Measurements from ENCODE around the gene C1QL1. TPM values are rescaled to one million over a fixed set of nuclear protein-coding genes. Genes with fewer than 3 reads are reported as not detected.

C1QL1 gene
- polyA plus RNA-seq, 1 donor from 2014 or later, result not detected

- peak overlapping the region in 1 of 3 donors; percentile 33 for H3K27ac Mint-ChIP-seq
- H3K36me3 Mint-ChIP-seq, result no peaks in the 10 kb centered on the region
- peaks cover 6 to 11% (median 9%) of the 10 kb centered on the region in 3 donors for H3K4me1 Mint-ChIP-seq
- H3K9me3 Mint-ChIP-seq, result no peaks in the 10 kb centered on the region
- H3K4me3 Mint-ChIP-seq, result peak overlapping the region in 1 of 4 donors; percentile 86
- peaks cover 10% of the 10 kb centered on the region for H3K27me3 Mint-ChIP-seq
These were observed 46.8 kb downstream of the C1QL1 start for GRCh38 chr17:44921122-44921882.

GRCh38 chr17:44920565-44920940, 47.5 kb downstream of the C1QL1 start:
- H3K27ac Mint-ChIP-seq, result no peak overlapping the region
- peaks cover 10% of the 10 kb centered on the region for H3K27me3 Mint-ChIP-seq
- peaks cover 6 to 11% (median 9%) of the 10 kb centered on the region in 3 donors for H3K4me1 Mint-ChIP-seq
- no peaks in the 10 kb centered on the region for H3K9me3 Mint-ChIP-seq
- H3K36me3 Mint-ChIP-seq, result no peaks in the 10 kb centered on the region
- peak overlapping the region in 1 of 4 donors; percentile 86 for H3K4me3 Mint-ChIP-seq

- Mint-ChIP-seq H3K27ac (peak overlapping the region in 1 of 3 donors; percentile 80), H3K27me3 (peaks cover 10% of the 10 kb centered on the region), H3K4me1 (peaks cover 6 to 11% (median 9%) of the 10 kb centered on the region in 3 donors)
These were observed 48.1 kb downstream of the C1QL1 start for GRCh38 chr17:44919885-44920564.

GRCh38 chr17:44919411-44919810, 48.7 kb downstream of the C1QL1 start:
- H3K4me3 Mint-ChIP-seq, result no peak overlapping the region
- H3K27ac Mint-ChIP-seq, result peak overlapping the region in 1 of 3 donors; percentile 80

More at GRCh38 chr17:44919885-44920564, 48.1 kb downstream of the C1QL1 start:
- Mint-ChIP-seq H3K9me3 (no peaks in the 10 kb centered on the region), H3K36me3 (no peaks in the 10 kb centered on the region), H3K4me3 (peak overlapping the region in 1 of 4 donors; percentile 86)

GRCh38 chr17:44918006-44918405, 50.1 kb downstream of the C1QL1 start:
- no peak overlapping the region for H3K4me3 Mint-ChIP-seq

More at GRCh38 chr17:44919411-44919810, 48.7 kb downstream of the C1QL1 start:
- H3K4me1 Mint-ChIP-seq, result peaks cover 6 to 11% (median 9%) of the 10 kb centered on the region in 3 donors
- peaks cover 11% of the 10 kb centered on the region for H3K27me3 Mint-ChIP-seq
- no peaks in the 10 kb centered on the region for H3K9me3 Mint-ChIP-seq
- H3K36me3 Mint-ChIP-seq, result no peaks in the 10 kb centered on the region

GRCh38 chr17:44917456-44917855, 50.6 kb downstream of the C1QL1 start:
- no peaks in the 10 kb centered on the region for H3K9me3 Mint-ChIP-seq
- H3K27me3 Mint-ChIP-seq, result peaks cover 19% of the 10 kb centered on the region
- H3K27ac Mint-ChIP-seq, result no peak overlapping the region
- H3K4me3 Mint-ChIP-seq, result no peak overlapping the region
- H3K36me3 Mint-ChIP-seq, result no peaks in the 10 kb centered on the region
- peaks cover 8 to 11% (median 11%) of the 10 kb centered on the region in 3 donors for H3K4me1 Mint-ChIP-seq

More at GRCh38 chr17:44918006-44918405, 50.1 kb downstream of the C1QL1 start:
- H3K4me1 Mint-ChIP-seq, result peaks cover 8 to 11% (median 11%) of the 10 kb centered on the region in 3 donors
- H3K27ac Mint-ChIP-seq, result no peak overlapping the region
- no peaks in the 10 kb centered on the region for H3K36me3 Mint-ChIP-seq
- H3K9me3 Mint-ChIP-seq, result no peaks in the 10 kb centered on the region
- peaks cover 17% of the 10 kb centered on the region for H3K27me3 Mint-ChIP-seq

GRCh38 chr17:44916781-44917241, 51.3 kb downstream of the C1QL1 start:
- H3K27ac Mint-ChIP-seq, result peak overlapping the region in 1 of 3 donors; percentile 5
- no peaks in the 10 kb centered on the region for H3K36me3 Mint-ChIP-seq
- peak overlapping the region in 1 of 4 donors; percentile 39 for H3K4me3 Mint-ChIP-seq
- H3K27me3 Mint-ChIP-seq, result peaks cover 25% of the 10 kb centered on the region
- peaks cover 8 to 11% (median 11%) of the 10 kb centered on the region in 3 donors for H3K4me1 Mint-ChIP-seq
- H3K9me3 Mint-ChIP-seq, result no peaks in the 10 kb centered on the region

GRCh38 chr17:44915862-44916780, 52.0 kb downstream of the C1QL1 start:
- peaks cover 8 to 12% (median 11%) of the 10 kb centered on the region in 3 donors for H3K4me1 Mint-ChIP-seq
- H3K36me3 Mint-ChIP-seq, result no peaks in the 10 kb centered on the region
- no peak overlapping the region for H3K4me3 Mint-ChIP-seq
- peak overlapping the region in 1 of 3 donors; percentile 67 for H3K27ac Mint-ChIP-seq
- no peaks in the 10 kb centered on the region for H3K9me3 Mint-ChIP-seq
- peaks cover 26% of the 10 kb centered on the region for H3K27me3 Mint-ChIP-seq

GRCh38 chr17:44915321-44915726, 52.8 kb downstream of the C1QL1 start, which contains the start of gene GFAP:
Gene GFAP, minus strand, starts transcription at chr17:44915500. Its CDS starts 14 bp downstream, at chr17:44915486.
- peaks cover 4 to 10% (median 8%) of the 10 kb centered on the region in 3 donors for H3K4me1 Mint-ChIP-seq
- H3K9me3 Mint-ChIP-seq, result no peaks in the 10 kb centered on the region
- H3K4me3 Mint-ChIP-seq, result no peak within 1 kb of the TSS
- H3K27ac Mint-ChIP-seq, result peak within 1 kb of the TSS in 1 of 3 donors; percentile 67
- H3K27me3 Mint-ChIP-seq, result peaks cover 30% of the 10 kb centered on the region
- H3K36me3 Mint-ChIP-seq, result no peaks in the 10 kb centered on the region

- peaks cover 34% of the 10 kb centered on the region for H3K27me3 Mint-ChIP-seq
- H3K4me1 Mint-ChIP-seq, result peaks cover 0 to 6% (median 4%) of the 10 kb centered on the region in 3 donors
- H3K27ac Mint-ChIP-seq, result no peak overlapping the region
- no peaks in the 10 kb centered on the region for H3K36me3 Mint-ChIP-seq
- no peak overlapping the region for H3K4me3 Mint-ChIP-seq
- H3K9me3 Mint-ChIP-seq, result no peaks in the 10 kb centered on the region
These were observed 53.3 kb downstream of the C1QL1 start for GRCh38 chr17:44914698-44915271.

- Mint-ChIP-seq H3K36me3 (no peaks in the 10 kb centered on the region), H3K4me3 (no peak overlapping the region), H3K27me3 (peaks cover 35% of the 10 kb centered on the region), H3K4me1 (peaks cover 0 to 6% (median 6%) of the 10 kb centered on the region in 3 donors), H3K27ac (no peak overlapping the region), H3K9me3 (no peaks in the 10 kb centered on the region)
These were observed 54.0 kb downstream of the C1QL1 start for GRCh38 chr17:44914148-44914547.

- H3K27ac Mint-ChIP-seq, result no peak overlapping the region
- no peak overlapping the region for H3K4me3 Mint-ChIP-seq
- H3K4me1 Mint-ChIP-seq, result peaks cover 0 to 6% (median 6%) of the 10 kb centered on the region in 3 donors
- no peaks in the 10 kb centered on the region for H3K36me3 Mint-ChIP-seq
- peaks cover 35% of the 10 kb centered on the region for H3K27me3 Mint-ChIP-seq
- no peaks in the 10 kb centered on the region for H3K9me3 Mint-ChIP-seq
These were observed 54.4 kb downstream of the C1QL1 start for GRCh38 chr17:44913676-44914075.

- H3K9me3 Mint-ChIP-seq, result no peaks in the 10 kb centered on the region
- no peaks in the 10 kb centered on the region for H3K36me3 Mint-ChIP-seq
- peaks cover 35% of the 10 kb centered on the region for H3K27me3 Mint-ChIP-seq
- peak overlapping the region in 1 of 3 donors; percentile 15 for H3K27ac Mint-ChIP-seq
- H3K4me3 Mint-ChIP-seq, result peak overlapping the region in 1 of 4 donors; percentile 10
- H3K4me1 Mint-ChIP-seq, result peaks cover 0 to 6% (median 6%) of the 10 kb centered on the region in 3 donors
These were observed 55.1 kb downstream of the C1QL1 start for GRCh38 chr17:44912763-44913544.

Measured in IgD-negative memory B cell (primary cell).